ENCODE results near the gene PHLDB2. TPM values are rescaled to one million over a fixed set of nuclear protein-coding genes. Genes with fewer than 3 reads are reported as not detected.

PHLDB2 gene
- total and polyA plus RNA-seq, 2 donors (not counting 1 experiment from before 2014, with no cell fraction given), result 33.8 to 47.9 TPM

DNA sequence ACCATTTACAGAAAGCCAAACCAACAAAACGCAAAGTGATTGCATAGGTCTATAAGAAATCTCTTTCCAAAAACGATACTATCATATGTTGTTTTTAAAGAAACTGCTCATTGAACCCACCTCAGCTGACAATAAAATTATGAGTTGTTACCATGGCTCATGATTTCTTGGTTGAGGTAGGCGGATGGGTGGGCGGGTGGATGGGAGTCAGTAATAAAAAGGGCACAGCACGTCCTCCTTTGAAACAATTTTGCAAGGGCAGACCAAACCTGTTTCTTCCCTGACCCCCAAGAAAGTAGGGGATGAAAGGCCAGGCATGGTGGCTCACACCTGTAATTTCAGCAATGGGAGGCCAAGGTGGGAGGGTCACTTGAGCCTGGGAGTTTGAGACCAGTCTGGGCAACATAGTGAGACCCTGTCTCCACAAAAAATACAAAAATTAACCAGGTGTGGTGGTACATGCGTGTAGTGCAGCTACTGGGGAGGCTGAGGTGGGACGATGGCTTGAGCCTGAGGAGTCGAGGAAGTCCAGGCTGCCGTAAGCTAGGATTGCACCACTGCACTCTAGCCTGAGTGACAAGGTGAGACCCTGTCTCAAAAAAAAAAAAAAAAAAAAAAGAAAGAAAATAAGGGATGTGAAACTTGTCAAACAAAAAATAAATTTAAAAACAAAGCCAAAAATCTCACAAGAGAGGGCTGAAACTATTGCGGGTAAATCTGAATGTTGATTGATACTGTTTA, 121.8 kb downstream of the PHLDB2 start:
- no peaks in the 10 kb centered on the region for H3K27me3 ChIP-seq (ENCODE audit: control insufficient read depth, insufficient read depth, low read length)
- H3K79me2 ChIP-seq (ENCODE audit: control insufficient read depth, insufficient read depth, low read length), result peaks cover 23% of the 10 kb centered on the region
- no peaks in the 10 kb centered on the region for H4K20me1 ChIP-seq (ENCODE audit: control insufficient read depth, extremely low read depth, insufficient read depth, low read length)
- no peak overlapping the region for H2AFZ ChIP-seq (ENCODE audit: low read length)
- no peaks in the 10 kb centered on the region for H3K9me3 ChIP-seq (ENCODE audit: control insufficient read depth, insufficient read depth, low read depth, low read length)
- H3K4me1 ChIP-seq (ENCODE audit: control insufficient read depth, extremely low read depth, insufficient read depth, low read length), result no peaks in the 10 kb centered on the region
- no peaks in the 10 kb centered on the region for H3K36me3 ChIP-seq (ENCODE audit: control insufficient read depth, insufficient read depth, low read length)
- H3K4me3 ChIP-seq (replicated peaks in 1 of 4; ENCODE audit: control extremely low read depth in 1 of 4, insufficient read depth in 1 of 4, low read depth in 3 of 4, low read length in 4 of 4), result peak overlapping the region in 2 of 4 experiments; percentile 15 to 27
- H3K27ac ChIP-seq (ENCODE audit: insufficient read depth, low read length), result no peak overlapping the region
- no peak overlapping the region for H3K9ac ChIP-seq (ENCODE audit: insufficient read depth, low read length)
- TF ChIP-seq, protein P1, sequence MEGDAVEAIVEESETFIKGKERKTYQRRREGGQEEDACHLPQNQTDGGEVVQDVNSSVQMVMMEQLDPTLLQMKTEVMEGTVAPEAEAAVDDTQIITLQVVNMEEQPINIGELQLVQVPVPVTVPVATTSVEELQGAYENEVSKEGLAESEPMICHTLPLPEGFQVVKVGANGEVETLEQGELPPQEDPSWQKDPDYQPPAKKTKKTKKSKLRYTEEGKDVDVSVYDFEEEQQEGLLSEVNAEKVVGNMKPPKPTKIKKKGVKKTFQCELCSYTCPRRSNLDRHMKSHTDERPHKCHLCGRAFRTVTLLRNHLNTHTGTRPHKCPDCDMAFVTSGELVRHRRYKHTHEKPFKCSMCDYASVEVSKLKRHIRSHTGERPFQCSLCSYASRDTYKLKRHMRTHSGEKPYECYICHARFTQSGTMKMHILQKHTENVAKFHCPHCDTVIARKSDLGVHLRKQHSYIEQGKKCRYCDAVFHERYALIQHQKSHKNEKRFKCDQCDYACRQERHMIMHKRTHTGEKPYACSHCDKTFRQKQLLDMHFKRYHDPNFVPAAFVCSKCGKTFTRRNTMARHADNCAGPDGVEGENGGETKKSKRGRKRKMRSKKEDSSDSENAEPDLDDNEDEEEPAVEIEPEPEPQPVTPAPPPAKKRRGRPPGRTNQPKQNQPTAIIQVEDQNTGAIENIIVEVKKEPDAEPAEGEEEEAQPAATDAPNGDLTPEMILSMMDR (conservative IDR thresholded peaks at IDR 0.05 in 1 of 2, IDR thresholded peaks at IDR 0.05 in 1 of 2; ENCODE audit: low read depth in 1 of 2, low read length in 2 of 2), result no peak
- no peak for TF ChIP-seq EZH2 (IDR thresholded peaks at IDR 0.05; ENCODE audit: low read length, missing control alignments)
- DNase-seq (ENCODE audit: low read depth in 2 of 2), result no peak
- peak overlapping the region; percentile 1 for H3K4me2 ChIP-seq (ENCODE audit: extremely low read depth, insufficient read depth, low read length)

DNA sequence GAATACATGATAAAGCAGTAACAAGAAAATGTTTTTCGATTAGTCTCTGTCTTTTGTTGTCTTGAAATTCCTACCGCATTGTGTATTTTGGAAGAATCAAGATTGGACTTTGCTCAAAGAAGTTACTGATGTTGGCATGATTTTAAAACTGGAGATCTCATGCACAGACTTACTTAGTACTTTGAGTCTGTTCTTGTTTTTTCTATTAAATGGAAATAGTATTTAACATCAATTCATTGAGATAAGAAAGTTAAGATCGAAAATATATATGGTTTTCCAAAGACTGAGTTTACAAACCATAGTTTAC, 122.3 kb downstream of the PHLDB2 start:
- Histone ChIP-seq H3K36me3 (ENCODE audit: control insufficient read depth, insufficient read depth, low read length) (no peaks in the 10 kb centered on the region), H3K4me2 (ENCODE audit: extremely low read depth, insufficient read depth, low read length) (peak overlapping the region; percentile 1), H3K9me3 (ENCODE audit: control insufficient read depth, insufficient read depth, low read depth, low read length) (no peaks in the 10 kb centered on the region), H4K20me1 (ENCODE audit: control insufficient read depth, extremely low read depth, insufficient read depth, low read length) (no peaks in the 10 kb centered on the region), H3K4me3 (replicated peaks in 1 of 4; ENCODE audit: control extremely low read depth in 1 of 4, insufficient read depth in 1 of 4, low read depth in 3 of 4, low read length in 4 of 4) (peak overlapping the region in 2 of 4 experiments; percentile 6 to 27), H3K27me3 (ENCODE audit: control insufficient read depth, insufficient read depth, low read length) (no peaks in the 10 kb centered on the region), H3K27ac (ENCODE audit: insufficient read depth, low read length) (no peak overlapping the region), H3K4me1 (ENCODE audit: control insufficient read depth, extremely low read depth, insufficient read depth, low read length) (no peaks in the 10 kb centered on the region), H3K79me2 (ENCODE audit: control insufficient read depth, insufficient read depth, low read length) (peaks cover 23% of the 10 kb centered on the region), H2AFZ (ENCODE audit: low read length) (no peak overlapping the region), H3K9ac (ENCODE audit: insufficient read depth, low read length) (no peak overlapping the region)
- TF ChIP-seq, protein P1 (conservative IDR thresholded peaks at IDR 0.05 in 1 of 2, IDR thresholded peaks at IDR 0.05 in 1 of 2; ENCODE audit: low read depth in 1 of 2, low read length in 2 of 2), result no peak
- TF ChIP-seq EZH2 (IDR thresholded peaks at IDR 0.05; ENCODE audit: low read length, missing control alignments), result no peak
- no peak for DNase-seq (ENCODE audit: low read depth in 2 of 2)

DNA sequence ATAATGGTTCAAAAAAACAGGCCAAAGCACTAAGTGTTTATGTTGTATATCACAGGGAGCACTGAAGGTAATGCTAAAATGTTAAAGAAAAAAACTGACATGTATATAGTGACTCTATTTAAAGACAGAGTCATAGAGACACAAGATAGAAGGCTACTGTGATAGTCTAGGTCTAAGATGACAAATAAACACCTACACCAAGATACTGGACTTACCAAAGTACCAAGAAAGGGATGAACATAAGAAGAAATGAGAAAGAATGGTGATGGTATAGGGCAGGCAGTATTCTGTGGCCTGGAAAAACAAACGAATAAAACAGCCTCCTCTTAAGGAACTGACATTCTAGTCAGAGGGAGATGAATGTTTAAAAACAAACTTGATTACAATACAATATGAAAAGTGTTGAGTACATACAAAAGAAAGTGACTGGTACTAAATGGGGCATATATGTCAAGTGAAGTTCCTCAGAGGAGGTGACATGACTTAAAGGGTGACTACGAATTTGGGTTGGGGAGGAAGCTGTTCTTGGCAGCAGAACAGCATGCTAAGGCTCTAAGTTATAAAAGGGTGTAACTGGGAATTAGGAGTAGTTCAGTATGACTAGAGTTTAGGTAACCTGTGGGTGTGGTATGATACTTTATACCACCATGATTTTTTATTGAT, 125.7 kb downstream of the PHLDB2 start:
- TF ChIP-seq, protein P1 (conservative IDR thresholded peaks at IDR 0.05 in 1 of 2, IDR thresholded peaks at IDR 0.05 in 1 of 2; ENCODE audit: low read depth in 1 of 2, low read length in 2 of 2), result no peak
- TF ChIP-seq EZH2 (IDR thresholded peaks at IDR 0.05; ENCODE audit: low read length, missing control alignments), result no peak
- Histone ChIP-seq H3K4me1 (ENCODE audit: control insufficient read depth, extremely low read depth, insufficient read depth, low read length) (no peaks in the 10 kb centered on the region), H3K4me3 (replicated peaks in 1 of 4; ENCODE audit: control extremely low read depth in 1 of 4, insufficient read depth in 1 of 4, low read depth in 3 of 4, low read length in 4 of 4) (no peak overlapping the region), H3K36me3 (ENCODE audit: control insufficient read depth, insufficient read depth, low read length) (no peaks in the 10 kb centered on the region), H2AFZ (ENCODE audit: low read length) (no peak overlapping the region), H3K27me3 (ENCODE audit: control insufficient read depth, insufficient read depth, low read length) (no peaks in the 10 kb centered on the region), H3K9me3 (ENCODE audit: control insufficient read depth, insufficient read depth, low read depth, low read length) (no peaks in the 10 kb centered on the region), H3K4me2 (ENCODE audit: extremely low read depth, insufficient read depth, low read length) (no peak overlapping the region), H3K27ac (ENCODE audit: insufficient read depth, low read length) (no peak overlapping the region), H3K79me2 (ENCODE audit: control insufficient read depth, insufficient read depth, low read length) (peaks cover 17% of the 10 kb centered on the region), H4K20me1 (ENCODE audit: control insufficient read depth, extremely low read depth, insufficient read depth, low read length) (no peaks in the 10 kb centered on the region), H3K9ac (ENCODE audit: insufficient read depth, low read length) (no peak overlapping the region)
- no peak for DNase-seq (ENCODE audit: low read depth in 2 of 2)
